Hindlimb muscle (tissue), 1 donor: Measurements from ENCODE around the gene RNF213. TPM values are rescaled to one million over a fixed set of nuclear protein-coding genes. Genes with fewer than 3 reads are reported as not detected.

Source experiments
- DNase-seq: peaks from one replicate; pipeline ENCODE4 v3.0.0-alpha.2; 2013
- polyA plus RNA-seq: library from polyadenylated mRNA; unstranded; fragments of 120-200 nt; gene quantifications from one replicate; pipeline ENCODE4 v1.2.1, GENCODE V29; 2013; ENCODE audit not compliant: insufficient read length

The RNF213 gene
- polyA plus RNA-seq: 40.0 TPM

DNA sequence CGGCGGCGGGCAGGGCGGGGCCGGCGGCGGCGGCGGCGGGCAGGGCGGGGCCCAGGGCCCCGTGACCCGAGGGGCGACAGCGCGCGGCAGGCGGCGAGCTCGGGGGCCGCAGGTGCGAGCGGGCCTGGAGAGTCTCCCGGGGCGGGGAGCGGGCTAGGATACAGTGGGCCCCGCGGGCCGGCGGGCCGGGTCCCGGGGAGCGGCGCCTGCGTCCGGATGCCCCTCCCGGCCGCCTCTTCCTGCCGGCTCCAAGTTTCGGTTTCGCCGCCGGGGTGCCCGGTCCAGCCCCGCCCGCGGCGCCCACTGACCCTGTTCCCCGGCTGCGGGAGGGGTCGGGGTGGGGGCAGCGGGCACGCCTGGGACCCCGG lies at the start of gene RNF213:
Gene RNF213 (plus strand): TSS at position 62 of the 368 bp plus-strand sequence. CDS start 2,830 bp downstream, outside the sequence.
- DNase-seq: peak; percentile 42

DNA sequence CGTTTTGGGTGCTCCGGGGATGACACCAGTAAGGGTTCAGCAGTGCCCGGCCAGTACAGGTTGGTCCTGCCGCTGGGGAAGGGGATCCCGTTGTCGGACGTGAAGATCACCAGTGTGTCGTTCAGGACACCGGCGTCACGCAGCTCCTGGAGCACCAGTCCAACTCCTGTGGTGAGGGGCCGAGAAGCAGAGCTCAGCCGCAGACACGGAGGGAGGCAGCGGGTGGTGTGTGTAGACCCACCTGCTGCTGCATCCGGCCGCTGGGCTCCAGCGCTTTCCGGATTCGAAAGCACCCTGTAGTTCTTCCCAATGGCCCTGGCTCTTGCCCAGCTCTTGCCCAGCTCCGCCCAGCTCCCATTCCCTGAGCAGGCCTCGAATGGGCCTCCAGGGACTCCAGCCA lies 48.5 kb upstream of the RNF213 start:
- no peak for DNase-seq

DNA sequence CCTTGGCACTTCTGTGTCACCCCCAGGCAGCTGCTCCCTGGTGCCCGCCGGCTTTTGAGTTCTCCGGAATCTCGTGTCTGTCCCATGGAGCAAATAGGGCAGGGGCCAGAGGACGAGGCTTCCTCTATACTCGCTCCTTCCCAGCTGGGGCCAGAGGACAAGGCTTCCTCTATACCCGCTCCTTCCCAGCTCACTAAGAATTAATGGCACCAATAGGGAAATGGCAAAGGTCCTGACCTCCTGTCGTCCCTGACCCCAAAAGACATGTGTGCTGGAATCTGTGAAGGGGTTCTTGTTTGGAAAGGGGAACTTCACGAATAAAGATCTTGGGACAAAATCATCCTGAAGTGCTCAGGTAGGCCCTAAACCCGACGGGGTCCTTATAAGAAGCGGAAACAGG lies 48.1 kb upstream of the RNF213 start:
- no peak for DNase-seq

DNA sequence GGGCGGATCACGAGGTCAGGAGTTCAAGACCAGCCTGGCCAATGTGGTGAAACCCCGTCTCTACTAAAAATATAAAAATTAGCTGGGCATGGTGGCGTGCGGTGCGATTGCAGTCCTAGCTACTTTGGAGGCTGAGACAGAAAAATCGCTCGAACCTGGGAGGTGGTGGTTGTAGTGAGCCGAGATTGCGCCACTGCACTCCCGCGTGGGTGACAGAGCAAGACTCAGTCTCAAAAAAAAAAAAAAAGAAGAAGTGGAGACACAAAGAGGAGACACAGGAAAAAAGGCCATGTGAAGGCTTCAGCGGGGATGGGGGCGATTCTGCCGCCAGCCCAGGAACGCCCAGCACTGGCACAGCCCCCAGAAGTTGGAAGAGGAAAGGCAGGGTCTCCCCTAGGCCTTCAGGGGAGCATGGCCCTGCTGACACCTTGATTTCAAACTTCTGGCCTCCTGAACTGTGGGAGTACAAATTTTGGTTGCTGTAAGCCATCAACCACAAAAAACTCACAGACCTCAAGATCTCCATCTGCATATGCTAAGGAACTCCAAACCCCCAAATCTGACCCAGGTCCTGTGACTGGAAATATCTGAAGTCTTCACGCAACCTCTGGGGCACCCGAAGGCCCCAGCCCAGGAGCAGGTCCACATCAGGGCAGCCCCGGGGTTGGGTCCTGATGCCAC lies 47.5 kb upstream of the RNF213 start:
- no peak for DNase-seq

- DNase-seq: no peak
Measured at GRCh38 chr17:80213643-80213975, 47.0 kb upstream of the RNF213 start.

DNA sequence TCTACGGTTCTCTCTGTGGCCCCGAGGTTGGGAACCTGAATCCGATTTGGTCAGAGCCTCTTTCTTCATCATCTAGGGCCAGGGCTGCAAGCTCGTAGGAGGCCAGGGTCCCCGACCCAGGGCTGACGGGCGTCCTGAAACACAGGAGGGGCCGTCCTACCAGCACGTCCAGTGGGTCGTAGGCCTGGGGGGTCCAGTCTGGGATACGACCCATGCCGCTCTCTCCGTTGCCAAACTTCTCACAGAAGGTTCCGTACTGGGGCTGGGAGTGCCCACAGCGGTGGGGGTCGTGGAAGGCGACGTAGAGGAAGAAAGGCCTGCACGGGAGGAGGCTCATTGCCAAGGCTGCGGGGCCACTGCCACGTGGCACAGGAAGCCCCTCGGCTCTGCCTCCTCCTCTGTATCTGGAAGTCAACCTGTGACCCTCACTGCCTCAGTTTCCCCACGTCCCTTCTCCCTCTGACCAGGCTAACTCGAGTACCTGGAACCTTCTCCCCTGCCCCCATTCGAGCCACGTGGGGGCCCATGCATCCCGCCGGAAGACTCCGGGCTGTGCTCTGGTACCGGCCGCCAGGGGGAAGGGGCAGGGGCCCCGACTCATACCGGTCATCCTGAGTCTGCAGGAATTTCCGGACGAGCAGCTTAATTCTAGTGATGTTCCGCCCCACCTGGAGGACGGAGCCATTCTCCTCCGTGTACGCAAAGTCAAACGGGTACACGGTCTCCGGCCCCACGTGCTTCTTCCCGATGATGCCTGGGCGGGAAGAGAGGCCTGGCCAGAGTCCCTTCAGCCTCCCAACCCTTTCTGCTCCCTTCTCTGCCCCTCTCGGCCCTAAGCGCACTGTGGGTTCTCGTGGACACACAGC lies 46.4 kb upstream of the RNF213 start:
- no peak for DNase-seq

DNA sequence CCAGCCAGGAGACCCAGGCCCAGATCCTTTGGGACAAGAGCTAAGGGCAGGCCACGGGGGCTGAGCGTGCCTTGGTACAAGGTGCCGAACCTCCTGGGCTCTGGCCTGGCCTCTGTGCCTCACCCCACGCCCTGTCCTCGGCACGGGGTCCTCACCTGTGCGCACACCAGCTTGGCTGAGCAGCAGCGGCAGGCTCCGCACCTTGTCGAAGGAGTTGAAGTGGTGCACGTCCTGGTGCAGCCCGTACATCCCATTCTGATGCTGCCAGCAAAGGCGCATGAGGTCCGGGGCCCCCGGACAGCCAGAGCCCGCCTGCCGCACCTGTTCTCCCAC lies 45.8 kb upstream of the RNF213 start:
- DNase-seq: no peak

DNA sequence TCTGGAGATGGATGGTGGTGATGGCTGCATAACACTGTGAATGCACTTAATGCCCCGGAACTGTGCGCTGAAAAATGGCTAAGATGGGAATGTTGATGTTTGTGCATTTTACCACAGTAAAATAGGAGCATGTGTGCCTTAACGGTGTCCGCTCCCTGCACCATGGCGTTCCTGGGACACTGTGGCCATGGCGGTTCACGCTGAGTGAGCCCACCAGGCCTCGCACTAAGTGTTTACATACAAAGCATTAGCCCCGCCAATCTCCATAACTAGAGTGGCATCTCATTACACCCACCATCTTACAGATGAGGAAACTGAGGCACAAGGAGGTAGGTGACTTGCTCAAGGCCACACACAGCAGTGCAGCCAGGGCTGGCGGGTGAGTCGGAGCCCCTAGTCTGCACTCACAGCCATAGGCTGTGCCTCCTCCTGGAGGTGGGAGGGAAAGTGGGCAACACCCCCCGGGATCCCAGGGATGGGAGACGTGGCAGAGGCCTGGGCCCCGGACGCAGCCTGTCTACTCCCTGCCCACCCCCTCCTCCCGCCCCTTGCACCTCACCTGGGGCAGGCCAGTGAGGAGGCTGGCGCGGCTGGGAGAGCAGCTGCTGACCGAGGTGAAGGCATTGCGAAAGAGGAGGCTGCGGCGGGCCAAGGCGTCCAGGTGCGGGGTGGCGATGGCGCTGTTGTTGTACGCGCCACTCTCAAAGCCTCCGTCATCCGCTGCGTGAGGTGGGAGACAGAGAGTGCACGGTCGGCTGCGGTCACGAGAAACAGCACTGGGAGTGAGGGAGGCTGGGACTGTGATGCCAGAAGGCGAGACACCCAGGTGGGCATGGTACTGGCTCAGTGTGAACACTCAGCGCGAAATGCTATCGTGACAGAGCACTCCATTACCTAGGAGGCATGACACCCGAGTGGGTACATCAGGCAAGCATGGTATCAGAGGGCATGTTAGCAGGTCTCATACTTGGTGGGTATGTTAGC lies 43.9 kb upstream of the RNF213 start:
- DNase-seq: no peak

DNA sequence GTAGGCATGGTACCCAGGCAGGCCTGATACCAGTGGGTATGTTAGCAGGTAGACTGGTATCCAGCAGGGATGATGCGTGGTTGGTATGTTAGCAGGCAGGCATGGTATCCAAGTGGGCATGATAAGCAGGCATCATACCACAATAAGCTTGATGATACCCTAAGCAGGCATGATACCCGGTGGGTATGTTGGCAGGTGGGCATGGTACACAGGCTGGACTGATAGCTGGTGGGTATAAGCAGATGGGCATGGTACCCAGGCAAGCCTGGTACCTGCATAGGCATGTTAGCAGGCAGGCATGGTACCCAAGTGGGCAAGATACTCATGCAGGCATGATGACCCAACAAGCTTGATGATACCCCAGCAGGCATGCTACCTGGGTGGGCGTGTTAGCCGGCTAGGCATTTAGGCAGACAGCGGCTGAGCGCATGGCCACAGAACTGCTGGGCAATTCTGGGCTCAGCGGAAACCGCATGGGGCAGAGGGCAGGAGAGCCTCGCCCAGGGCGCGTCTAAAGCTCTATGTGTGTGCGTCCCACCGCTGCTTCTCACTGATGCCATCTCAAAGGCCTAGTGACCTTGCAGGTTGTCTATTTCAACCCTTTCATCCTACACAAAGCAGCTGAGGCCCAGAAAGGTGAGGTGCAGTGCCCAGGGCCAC lies 42.8 kb upstream of the RNF213 start:
- no peak for DNase-seq

- no peak for DNase-seq
Measured at GRCh38 chr17:80218391-80218790, 42.3 kb upstream of the RNF213 start.

- DNase-seq: peak; percentile 50
Measured at GRCh38 chr17:80219013-80219762, 41.5 kb upstream of the RNF213 start.

GRCh38 chr17:80219763-80220053 lies 40.9 kb upstream of the RNF213 start:
- no peak for DNase-seq

DNA sequence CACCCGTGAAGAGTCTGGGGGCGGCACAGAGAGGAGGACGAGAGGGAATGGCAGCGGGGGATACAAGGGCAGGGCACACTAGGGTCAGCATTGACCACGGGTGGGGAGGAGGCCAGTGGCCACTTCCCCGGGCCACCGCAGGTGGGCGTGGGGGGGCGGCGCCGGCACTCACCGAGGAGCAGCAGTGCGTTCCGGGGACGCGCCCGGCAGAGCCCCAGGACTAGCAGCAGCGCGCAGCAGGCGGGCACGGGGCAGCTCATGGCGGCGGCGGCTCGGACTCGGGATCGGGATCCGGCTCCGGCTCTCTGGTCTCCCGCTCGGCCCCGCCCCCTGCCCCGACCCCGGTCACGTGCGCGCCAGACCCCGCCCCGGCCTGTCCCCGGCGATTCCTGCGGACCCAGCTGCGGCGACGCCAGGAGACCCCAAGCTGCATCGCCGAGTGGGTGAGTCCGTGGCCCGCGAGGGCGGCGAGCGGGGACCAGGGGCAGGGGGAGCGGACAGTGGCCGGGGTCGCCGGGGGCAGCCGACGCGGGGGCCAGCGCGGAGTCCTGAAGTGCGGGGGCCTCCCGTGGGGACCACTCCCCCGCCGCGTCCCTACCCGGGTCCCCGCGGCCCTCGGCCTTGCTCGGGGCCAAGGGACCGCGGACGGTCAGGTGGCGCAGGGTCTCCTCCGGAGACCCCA lies 40.5 kb upstream of the RNF213 start, which contains the start of the genes SGSH and SLC26A11:
Gene SGSH (minus strand): TSS at position 280 of the 682 bp plus-strand sequence. CDS start 20 bp downstream, at position 260.
Gene SLC26A11 (plus strand): TSS at position 374 of the 682 bp plus-strand sequence. CDS start 1,134 bp downstream, outside the sequence.
- peak; percentile 63 for DNase-seq

- no peak for DNase-seq
Measured at GRCh38 chr17:80220736-80221215, 39.9 kb upstream of the RNF213 start.

DNA sequence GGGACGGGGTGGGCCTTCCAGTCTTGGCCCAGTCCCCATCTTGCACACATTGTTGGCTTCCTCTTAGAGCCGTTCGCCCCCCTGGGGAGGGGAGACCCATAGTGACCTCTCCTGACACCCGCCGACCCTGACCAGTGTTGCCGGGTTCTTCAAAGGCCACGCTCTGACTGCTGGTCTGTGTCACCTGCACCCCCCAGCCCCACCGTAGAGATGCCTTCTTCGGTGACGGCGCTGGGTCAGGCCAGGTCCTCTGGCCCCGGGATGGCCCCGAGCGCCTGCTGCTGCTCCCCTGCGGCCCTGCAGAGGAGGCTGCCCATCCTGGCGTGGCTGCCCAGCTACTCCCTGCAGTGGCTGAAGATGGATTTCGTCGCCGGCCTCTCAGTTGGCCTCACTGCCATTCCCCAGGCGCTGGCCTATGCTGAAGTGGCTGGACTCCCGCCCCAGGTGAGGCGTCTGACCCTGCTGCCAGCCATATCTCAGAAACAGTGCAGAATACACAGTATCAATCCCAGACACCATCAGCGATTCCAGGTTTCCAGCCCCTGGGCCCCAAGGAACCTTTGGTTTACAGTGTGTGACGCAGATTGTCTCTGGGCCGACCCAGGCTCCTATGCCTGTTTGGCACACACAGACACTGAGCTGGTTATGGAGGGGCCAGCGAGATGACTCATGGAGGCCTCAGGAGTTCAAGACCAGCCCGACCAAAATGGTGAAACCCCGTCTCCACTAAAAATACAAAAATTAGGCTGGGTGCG lies 39.1 kb upstream of the RNF213 start:
- DNase-seq: no peak

- DNase-seq: no peak
Measured at GRCh38 chr17:80222376-80223141, 38.1 kb upstream of the RNF213 start.

DNA sequence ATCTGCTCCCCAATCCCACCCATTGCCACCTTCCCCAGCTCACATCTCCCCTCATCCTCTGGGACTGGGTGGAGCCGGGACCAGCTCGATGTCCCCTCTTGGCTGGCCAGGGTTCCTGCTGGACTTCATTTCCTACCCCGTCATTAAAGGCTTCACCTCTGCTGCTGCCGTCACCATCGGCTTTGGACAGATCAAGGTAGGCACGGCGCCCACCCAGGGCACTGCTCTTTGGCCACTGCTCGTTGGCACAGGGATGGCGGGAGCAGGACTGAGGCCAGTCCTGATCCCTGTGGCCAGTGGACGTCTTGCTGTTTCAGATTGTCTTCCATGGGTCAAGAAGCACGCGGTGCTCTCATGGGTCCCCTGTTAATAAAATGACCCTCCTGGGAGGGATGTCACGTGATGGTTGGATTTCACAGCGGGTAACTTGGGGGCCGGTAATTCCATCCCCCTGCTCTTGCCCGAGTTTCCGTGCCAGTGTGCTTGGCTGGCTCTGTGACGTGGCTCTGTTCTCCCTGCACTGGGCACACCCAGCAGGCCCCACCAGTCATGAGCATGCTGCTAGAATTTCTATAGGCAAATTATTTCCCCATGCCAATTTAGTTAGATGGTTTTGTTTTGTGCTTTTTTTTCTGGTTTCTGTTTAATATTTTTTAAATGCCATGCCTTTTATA lies 37.4 kb upstream of the RNF213 start:
- DNase-seq: no peak

DNA sequence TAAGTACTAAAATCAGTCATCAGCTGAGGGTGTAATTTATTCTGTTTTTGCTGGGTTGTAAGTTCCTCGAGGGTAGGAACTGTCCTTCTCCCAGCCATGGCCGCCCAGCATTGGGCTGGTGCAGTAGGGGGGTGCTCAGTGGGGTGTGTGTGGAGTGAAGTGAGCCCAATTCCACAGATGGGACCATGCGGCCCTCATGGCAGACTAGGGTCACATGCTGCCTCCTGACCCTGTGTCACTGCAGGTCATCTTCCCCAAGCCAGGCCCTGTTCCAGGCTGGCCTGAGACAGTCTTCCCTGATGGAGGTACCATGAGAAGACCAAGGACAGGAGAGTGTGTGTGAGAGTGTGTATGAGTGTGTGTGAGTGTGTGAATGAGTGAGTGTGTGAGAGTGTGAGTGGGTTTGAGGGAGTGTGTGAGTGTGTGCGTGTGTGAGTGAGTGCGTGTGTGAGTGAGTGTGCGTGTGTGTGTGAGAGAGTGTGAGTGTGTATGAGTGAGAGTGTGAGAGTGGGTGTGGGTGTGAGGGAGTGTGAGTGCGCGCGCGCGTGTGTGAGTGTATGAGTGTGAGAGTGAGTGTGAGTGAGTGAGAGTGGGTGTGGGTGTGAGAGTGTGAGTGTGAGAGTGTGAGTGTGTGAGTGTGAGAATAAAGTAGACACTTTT lies 36.7 kb upstream of the RNF213 start:
- DNase-seq: no peak
